Inflammatory macrophage treated with lipopolysaccharide for 1 hour (primary cell): ENCODE data around the gene HYAL2.

ENCODE experiments used
- DNase-seq, 2 donors: peaks; one replicate each; pipeline ENCODE4 v3.0.0-alpha.2; 2020 to 2022

HYAL2 gene

GRCh38 chr3:50268703-50269451 lies 53.7 kb downstream of the HYAL2 start, which contains the start of gene SEMA3B:
TSS of gene SEMA3B (plus strand) at chr3:50269147. CDS start at chr3:50269241, 94 bp downstream.
- DNase-seq = no peak

- DNase-seq = no peak
These were observed 54.3 kb downstream of the HYAL2 start for GRCh38 chr3:50268276-50268675.
